Measurements from ENCODE around the gene FBXO22. TPM values are rescaled to one million over a fixed set of nuclear protein-coding genes. Genes with fewer than 3 reads are reported as not detected.

FBXO22 gene
- total and polyA plus RNA-seq, 2 donors (not counting 1 experiment from before 2014, with no cell fraction given): 27.0 to 75.6 TPM

- Histone ChIP-seq H3K27me3 (ENCODE audit: control insufficient read depth, insufficient read depth, low read length) (no peaks in the 10 kb centered on the region), H4K20me1 (ENCODE audit: control insufficient read depth, extremely low read depth, insufficient read depth, low read length) (no peaks in the 10 kb centered on the region), H3K79me2 (ENCODE audit: control insufficient read depth, insufficient read depth, low read length) (peaks cover 4% of the 10 kb centered on the region), H3K4me2 (ENCODE audit: extremely low read depth, insufficient read depth, low read length) (no peak overlapping the region), H2AFZ (ENCODE audit: low read length) (no peak overlapping the region), H3K9me3 (ENCODE audit: control insufficient read depth, insufficient read depth, low read depth, low read length) (no peaks in the 10 kb centered on the region), H3K27ac (ENCODE audit: insufficient read depth, low read length) (no peak overlapping the region), H3K4me3 (replicated peaks in 1 of 4; ENCODE audit: control extremely low read depth in 1 of 4, insufficient read depth in 1 of 4, low read depth in 3 of 4, low read length in 4 of 4) (no peak overlapping the region), H3K4me1 (ENCODE audit: control insufficient read depth, extremely low read depth, insufficient read depth, low read length) (no peaks in the 10 kb centered on the region), H3K36me3 (ENCODE audit: control insufficient read depth, insufficient read depth, low read length) (no peaks in the 10 kb centered on the region), H3K9ac (ENCODE audit: insufficient read depth, low read length) (no peak overlapping the region)
- DNase-seq (ENCODE audit: low read depth in 2 of 2): no peak
- no peak for TF ChIP-seq CTCF (conservative IDR thresholded peaks at IDR 0.05 in 1 of 2, IDR thresholded peaks at IDR 0.05 in 1 of 2; ENCODE audit: low read depth in 1 of 2, low read length in 2 of 2)
- TF ChIP-seq EZH2 (IDR thresholded peaks at IDR 0.05; ENCODE audit: low read length, missing control alignments): no peak
These were observed 36.8 kb upstream of the FBXO22 start for GRCh38 chr15:75866916-75867315.

- H4K20me1 ChIP-seq (ENCODE audit: control insufficient read depth, extremely low read depth, insufficient read depth, low read length): no peaks in the 10 kb centered on the region
- H3K9ac ChIP-seq (ENCODE audit: insufficient read depth, low read length): no peak overlapping the region
- no peak overlapping the region for H3K27ac ChIP-seq (ENCODE audit: insufficient read depth, low read length)
- H2AFZ ChIP-seq (ENCODE audit: low read length): no peak overlapping the region
- DNase-seq (ENCODE audit: low read depth in 2 of 2): no peak
- no peaks in the 10 kb centered on the region for H3K36me3 ChIP-seq (ENCODE audit: control insufficient read depth, insufficient read depth, low read length)
- H3K9me3 ChIP-seq (ENCODE audit: control insufficient read depth, insufficient read depth, low read depth, low read length): no peaks in the 10 kb centered on the region
- H3K4me3 ChIP-seq (replicated peaks in 1 of 4; ENCODE audit: control extremely low read depth in 1 of 4, insufficient read depth in 1 of 4, low read depth in 3 of 4, low read length in 4 of 4): no peak overlapping the region
- no peak overlapping the region for H3K4me2 ChIP-seq (ENCODE audit: extremely low read depth, insufficient read depth, low read length)
- no peaks in the 10 kb centered on the region for H3K4me1 ChIP-seq (ENCODE audit: control insufficient read depth, extremely low read depth, insufficient read depth, low read length)
- peaks cover 4% of the 10 kb centered on the region for H3K79me2 ChIP-seq (ENCODE audit: control insufficient read depth, insufficient read depth, low read length)
- TF ChIP-seq EZH2 (IDR thresholded peaks at IDR 0.05; ENCODE audit: low read length, missing control alignments): no peak
- no peak for TF ChIP-seq CTCF (conservative IDR thresholded peaks at IDR 0.05 in 1 of 2, IDR thresholded peaks at IDR 0.05 in 1 of 2; ENCODE audit: low read depth in 1 of 2, low read length in 2 of 2)
- no peaks in the 10 kb centered on the region for H3K27me3 ChIP-seq (ENCODE audit: control insufficient read depth, insufficient read depth, low read length)
These were observed 36.2 kb upstream of the FBXO22 start for GRCh38 chr15:75867449-75867848.

GRCh38 chr15:75868019-75868418 lies 35.7 kb upstream of the FBXO22 start:
- Histone ChIP-seq H3K27ac (ENCODE audit: insufficient read depth, low read length) (no peak overlapping the region), H3K27me3 (ENCODE audit: control insufficient read depth, insufficient read depth, low read length) (no peaks in the 10 kb centered on the region), H3K9me3 (ENCODE audit: control insufficient read depth, insufficient read depth, low read depth, low read length) (no peaks in the 10 kb centered on the region), H3K4me2 (ENCODE audit: extremely low read depth, insufficient read depth, low read length) (no peak overlapping the region), H3K4me1 (ENCODE audit: control insufficient read depth, extremely low read depth, insufficient read depth, low read length) (no peaks in the 10 kb centered on the region), H4K20me1 (ENCODE audit: control insufficient read depth, extremely low read depth, insufficient read depth, low read length) (no peaks in the 10 kb centered on the region), H3K79me2 (ENCODE audit: control insufficient read depth, insufficient read depth, low read length) (peaks cover 3% of the 10 kb centered on the region), H3K36me3 (ENCODE audit: control insufficient read depth, insufficient read depth, low read length) (no peaks in the 10 kb centered on the region), H2AFZ (ENCODE audit: low read length) (no peak overlapping the region), H3K4me3 (replicated peaks in 1 of 4; ENCODE audit: control extremely low read depth in 1 of 4, insufficient read depth in 1 of 4, low read depth in 3 of 4, low read length in 4 of 4) (no peak overlapping the region), H3K9ac (ENCODE audit: insufficient read depth, low read length) (no peak overlapping the region)
- DNase-seq (ENCODE audit: low read depth in 2 of 2): no peak
- no peak for TF ChIP-seq EZH2 (IDR thresholded peaks at IDR 0.05; ENCODE audit: low read length, missing control alignments)
- TF ChIP-seq CTCF (conservative IDR thresholded peaks at IDR 0.05 in 1 of 2, IDR thresholded peaks at IDR 0.05 in 1 of 2; ENCODE audit: low read depth in 1 of 2, low read length in 2 of 2): no peak
